Mesendoderm (in vitro differentiated cells): Measurements from ENCODE around the gene HBEGF.

Experiments used
- DNase-seq: peaks from one replicate; pipeline ENCODE4 v3.0.0; 2013
- H2AK5ac ChIP-seq: 2 replicates; pipeline ENCODE4 v1.6.1; 2013; ENCODE audit warnings: low read length, inconsistent platforms
- H2BK120ac ChIP-seq: 2 replicates; pipeline ENCODE4 v1.6.1; 2013; ENCODE audit warnings: low read depth, mild to moderate bottlenecking, low read length, moderate library complexity, mixed read lengths
- H2BK15ac ChIP-seq: replicated peaks from 2 replicates; pipeline ENCODE4 v1.6.1; 2013; ENCODE audit warnings: low read depth, mild to moderate bottlenecking, moderate library complexity
- H2BK5ac ChIP-seq: 2 replicates; pipeline ENCODE4 v1.6.1; 2013; ENCODE audit warnings: low read length, inconsistent platforms
- H3K18ac ChIP-seq: 2 replicates; pipeline ENCODE4 v1.6.1; 2013; ENCODE audit warnings: mild to moderate bottlenecking, low read length, mixed read lengths
- H3K23ac ChIP-seq: one replicate; pipeline ENCODE4 v1.6.1; 2013; ENCODE audit warnings: low read length
- H3K27ac ChIP-seq: 2 replicates; pipeline ENCODE4 v1.5.1; 2013; ENCODE audit warnings: low read depth, mild to moderate bottlenecking, inconsistent platforms, low read length, moderate library complexity
- H3K27me3 ChIP-seq: 2 replicates; pipeline ENCODE4 v1.6.1; 2013; ENCODE audit warnings: low read length, control low read depth, mild to moderate bottlenecking, inconsistent platforms; ENCODE audit not compliant: insufficient read depth, poor library complexity
- H3K36me3 ChIP-seq: 2 replicates; pipeline ENCODE4 v1.6.1; 2013; ENCODE audit warnings: low read length, inconsistent platforms; ENCODE audit not compliant: control insufficient read depth, insufficient read depth
- H3K4ac ChIP-seq: one replicate; pipeline ENCODE4 v1.6.1; 2013; ENCODE audit warnings: low read depth, mild to moderate bottlenecking, low read length, moderate library complexity
- H3K4me1 ChIP-seq: 2 replicates; pipeline ENCODE4 v1.6.1; 2013; ENCODE audit warnings: low read depth, low read length, inconsistent platforms; ENCODE audit not compliant: control insufficient read depth
- H3K4me2 ChIP-seq: 2 replicates; pipeline ENCODE4 v1.6.1; 2013; ENCODE audit warnings: low read length
- H3K4me3 ChIP-seq: 2 replicates; pipeline ENCODE4 v1.5.1; 2013; ENCODE audit warnings: mild to moderate bottlenecking, low read length
- H3K56ac ChIP-seq: one replicate; pipeline ENCODE4 v1.6.1; 2013; ENCODE audit warnings: low read length
- H3K79me1 ChIP-seq: 2 replicates; pipeline ENCODE4 v1.6.1; 2013; ENCODE audit warnings: low read length, inconsistent platforms
- H3K79me2 ChIP-seq: 2 replicates; pipeline ENCODE4 v1.6.1; 2013; ENCODE audit warnings: mild to moderate bottlenecking, low read length; ENCODE audit not compliant: control insufficient read depth, insufficient read depth
- H3K9ac ChIP-seq: 2 replicates; pipeline ENCODE4 v1.6.1; 2013; ENCODE audit warnings: low read length, inconsistent platforms
- H4K5ac ChIP-seq: one replicate; pipeline ENCODE4 v1.6.1; 2013; ENCODE audit warnings: low read length
- H4K8ac ChIP-seq: one replicate; pipeline ENCODE4 v1.6.1; 2013; ENCODE audit warnings: low read depth, mild to moderate bottlenecking, control low read depth, low read length, moderate library complexity
- WGBS: extraction: QIAGEN DNeasy Blood & Tissue Kit; methylation state at CpG from one replicate; pipeline ENCODE4 v1.1.7; 2013; ENCODE audit warnings: low lambda C conversion rate, missing lambda C conversion rate; ENCODE audit not compliant: insufficient coverage; ENCODE audit errors: extremely low coverage; 5-methylcytosine and 5-hydroxymethylcytosine counted together

The HBEGF gene

DNA sequence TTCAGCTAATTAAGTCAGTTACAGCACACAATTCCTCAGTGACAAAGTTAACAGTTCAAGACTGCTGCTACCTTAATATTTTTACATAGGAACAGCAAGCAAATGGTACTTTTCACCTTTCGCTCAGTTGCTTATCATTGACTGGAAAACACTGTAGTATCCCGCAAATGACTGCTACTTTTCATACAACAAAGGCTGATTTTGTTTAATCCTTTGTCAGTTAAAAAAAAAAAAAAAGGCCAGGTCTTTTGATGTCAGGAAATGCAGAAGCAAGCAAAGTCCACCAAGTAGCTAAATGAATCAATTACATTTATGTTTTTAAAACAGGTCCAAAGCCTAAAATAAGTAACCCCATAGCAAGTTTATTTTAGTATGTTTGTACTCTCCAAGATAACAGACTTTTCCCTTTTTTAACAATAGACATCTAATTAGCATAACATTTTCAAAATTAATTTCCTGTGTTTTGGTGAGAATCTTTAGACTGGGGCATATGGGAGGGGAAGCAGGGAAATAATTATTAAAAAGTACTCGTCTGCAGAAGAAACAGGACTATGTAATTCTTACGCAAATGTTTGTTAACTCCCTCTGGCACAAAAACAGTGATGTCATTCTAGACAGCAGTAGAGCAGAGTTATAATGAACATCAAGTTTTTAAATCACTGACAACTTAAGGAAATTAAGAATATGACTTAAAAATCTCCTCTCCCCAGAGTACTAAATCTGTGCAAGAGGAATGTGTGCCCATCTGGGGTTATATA is 53.1 kb downstream of the HBEGF start:
- Histone ChIP-seq H3K36me3 (no peaks in the 10 kb centered on the region), H3K27me3 (no peaks in the 10 kb centered on the region), H3K4ac (no peak overlapping the region), H2BK120ac (no peak overlapping the region), H4K5ac (no peak overlapping the region), H2AK5ac (no peak overlapping the region), H3K23ac (no peak overlapping the region), H3K79me1 (peaks cover 14% of the 10 kb centered on the region), H3K27ac (no peak overlapping the region), H3K56ac (no peak overlapping the region), H3K79me2 (peaks cover 35% of the 10 kb centered on the region), H2BK15ac (no peak overlapping the region), H3K18ac (no peak overlapping the region), H4K8ac (no peak overlapping the region), H3K4me1 (no peaks in the 10 kb centered on the region), H3K9ac (no peak overlapping the region), H3K4me2 (no peak overlapping the region), H2BK5ac (no peak overlapping the region), H3K4me3 (no peak overlapping the region)
- no peak for DNase-seq
- no CpG with 5 or more reads among the region's 4 CpGs for WGBS

GRCh38 chr5:140292212-140293036 is 54.0 kb downstream of the HBEGF start:
- Histone ChIP-seq H3K9ac (no peak overlapping the region), H4K5ac (no peak overlapping the region), H3K4me2 (no peak overlapping the region), H2BK5ac (no peak overlapping the region), H3K18ac (no peak overlapping the region), H3K79me1 (peaks cover 14% of the 10 kb centered on the region), H3K4me3 (no peak overlapping the region), H2BK120ac (no peak overlapping the region), H4K8ac (no peak overlapping the region), H3K79me2 (peaks cover 35% of the 10 kb centered on the region), H2AK5ac (no peak overlapping the region), H3K27ac (no peak overlapping the region), H2BK15ac (no peak overlapping the region), H3K56ac (no peak overlapping the region), H3K4ac (no peak overlapping the region), H3K27me3 (no peaks in the 10 kb centered on the region), H3K4me1 (no peaks in the 10 kb centered on the region), H3K36me3 (no peaks in the 10 kb centered on the region), H3K23ac (no peak overlapping the region)
- WGBS, result no CpG with 5 or more reads among the region's 1 CpG
- no peak for DNase-seq

GRCh38 chr5:140287801-140288521 is 58.4 kb downstream of the HBEGF start:
- Histone ChIP-seq H3K27me3 (no peaks in the 10 kb centered on the region), H4K8ac (no peak overlapping the region), H3K4ac (no peak overlapping the region), H3K79me2 (peaks cover 26% of the 10 kb centered on the region), H2BK5ac (no peak overlapping the region), H3K79me1 (peaks cover 14% of the 10 kb centered on the region), H2AK5ac (no peak overlapping the region), H3K36me3 (no peaks in the 10 kb centered on the region), H2BK15ac (no peak overlapping the region), H3K9ac (no peak overlapping the region), H3K23ac (no peak overlapping the region), H4K5ac (no peak overlapping the region), H3K56ac (no peak overlapping the region), H3K18ac (no peak overlapping the region), H3K4me2 (no peak overlapping the region), H3K4me1 (no peaks in the 10 kb centered on the region), H2BK120ac (no peak overlapping the region), H3K4me3 (no peak overlapping the region), H3K27ac (no peak overlapping the region)
- WGBS, result no CpG with 5 or more reads among the region's 7 CpGs
- DNase-seq, result no peak

GRCh38 chr5:140286424-140286823 is 60.0 kb downstream of the HBEGF start:
- no peak overlapping the region for H3K23ac ChIP-seq
- H3K18ac ChIP-seq, result no peak overlapping the region
- H2AK5ac ChIP-seq, result no peak overlapping the region
- no peak overlapping the region for H2BK15ac ChIP-seq
- no peak overlapping the region for H3K56ac ChIP-seq
- H3K4ac ChIP-seq, result no peak overlapping the region
- H3K4me2 ChIP-seq, result no peak overlapping the region
- no peak overlapping the region for H4K8ac ChIP-seq
- no CpG with 5 or more reads among the region's 5 CpGs for WGBS
- peaks cover 20% of the 10 kb centered on the region for H3K79me2 ChIP-seq
- H2BK5ac ChIP-seq, result no peak overlapping the region
- no peak overlapping the region for H4K5ac ChIP-seq
- no peak overlapping the region for H2BK120ac ChIP-seq
- H3K36me3 ChIP-seq, result no peaks in the 10 kb centered on the region
- DNase-seq, result no peak
- peaks cover 12% of the 10 kb centered on the region for H3K79me1 ChIP-seq
- H3K9ac ChIP-seq, result no peak overlapping the region
- no peaks in the 10 kb centered on the region for H3K27me3 ChIP-seq
- no peaks in the 10 kb centered on the region for H3K4me1 ChIP-seq
- no peak overlapping the region for H3K4me3 ChIP-seq
- H3K27ac ChIP-seq, result no peak overlapping the region

GRCh38 chr5:140284013-140284412 is 62.4 kb downstream of the HBEGF start:
- no peak for DNase-seq
- no peaks in the 10 kb centered on the region for H3K27me3 ChIP-seq
- H2AK5ac ChIP-seq, result no peak overlapping the region
- H2BK120ac ChIP-seq, result no peak overlapping the region
- H3K9ac ChIP-seq, result no peak overlapping the region
- no peak overlapping the region for H3K56ac ChIP-seq
- no peak overlapping the region for H4K8ac ChIP-seq
- no peak overlapping the region for H4K5ac ChIP-seq
- no peak overlapping the region for H3K4ac ChIP-seq
- H3K4me3 ChIP-seq, result no peak overlapping the region
- H3K27ac ChIP-seq, result no peak overlapping the region
- no peak overlapping the region for H3K23ac ChIP-seq
- no peak overlapping the region for H2BK15ac ChIP-seq
- peaks cover 3% of the 10 kb centered on the region for H3K79me1 ChIP-seq
- no peak overlapping the region for H3K18ac ChIP-seq
- no peaks in the 10 kb centered on the region for H3K4me1 ChIP-seq
- H3K4me2 ChIP-seq, result no peak overlapping the region
- WGBS, result no CpG with 5 or more reads among the region's 3 CpGs
- H3K36me3 ChIP-seq, result no peaks in the 10 kb centered on the region
- H3K79me2 ChIP-seq, result peaks cover 9% of the 10 kb centered on the region
- H2BK5ac ChIP-seq, result no peak overlapping the region
